ENCODE results near the gene CCDC177. TPM values are rescaled to one million over a fixed set of nuclear protein-coding genes. Genes with fewer than 3 reads are reported as not detected.

The CCDC177 gene
- total and polyA plus RNA-seq, 2 of the 8 experiments (the other 6 are each of a cell fraction or from before 2014, with no cell fraction given) = 0.62 to 2.8 TPM

- no peak for TF ChIP-seq ATF3 (IDR thresholded peaks at IDR 0.05; ENCODE audit: insufficient read depth, low read depth, low read length)
- no peak for TF ChIP-seq CREB1 (IDR thresholded peaks at IDR 0.05)
Observed at GRCh38 chr14:69613312-69614073, 38.8 kb upstream of the CCDC177 start (continued).
